SH-SY5Y (cell line): ENCODE results near the gene NFIB.

Experiments
- GATA2 ChIP-seq: IDR thresholded peaks from 2 replicates; pipeline ENCODE4 v1.6.1; 2011; ENCODE audit warnings: mild to moderate bottlenecking, low read depth, low read length
- GATA3 ChIP-seq: IDR thresholded peaks from 2 replicates; pipeline ENCODE4 v1.6.1; 2011; ENCODE audit warnings: low read depth, mild to moderate bottlenecking, low read length, moderate library complexity

DNA sequence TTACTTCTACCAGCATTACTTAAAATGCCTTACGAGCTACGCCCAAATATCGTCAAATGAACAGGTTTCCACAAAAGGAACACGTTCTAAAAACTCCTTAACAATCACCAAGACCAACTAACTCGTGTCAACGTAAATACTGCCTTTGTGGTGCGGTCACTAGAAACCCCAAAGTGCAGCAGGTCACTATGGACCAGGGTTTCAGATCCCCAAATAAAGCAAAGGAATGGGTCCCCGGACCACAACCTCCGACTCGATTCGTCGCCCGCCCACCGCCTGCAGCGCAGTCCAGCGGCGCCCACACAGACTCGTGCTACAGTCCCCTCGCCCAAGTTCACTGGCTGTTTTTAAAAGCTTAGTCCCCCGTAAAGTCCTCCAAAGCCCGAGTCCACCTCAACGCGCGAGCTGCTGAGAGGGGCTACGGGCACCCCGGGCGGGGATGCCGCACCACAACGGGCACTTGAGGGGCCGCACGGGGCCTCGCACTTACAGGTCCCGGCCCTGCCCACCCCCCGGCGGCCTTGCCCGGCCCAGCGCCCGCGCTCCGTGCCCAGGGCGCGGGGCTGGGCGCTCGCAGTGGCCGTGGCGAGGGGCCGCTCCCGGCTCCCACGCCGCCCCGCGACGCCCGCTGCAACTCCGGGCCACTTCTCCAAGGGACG lies 1.1 kb downstream of the NFIB start:
- TF ChIP-seq GATA2, result no peak
- TF ChIP-seq GATA3, result no peak
